Endothelial cell (in vitro differentiated cells): Measurements from ENCODE around the gene NOS1AP. TPM values are rescaled to one million over a fixed set of nuclear protein-coding genes. Genes with fewer than 3 reads are reported as not detected.

Experiments used
- DNase-seq: peaks from one replicate; pipeline ENCODE4 v3.0.0; 2021; ENCODE audit warnings: low spot score
- H3K27ac Mint-ChIP-seq: one replicate; pipeline ENCODE4 v1.8.0; 2021; ENCODE audit warnings: mixed read lengths, inconsistent platforms; ENCODE audit not compliant: unreplicated experiment
- H3K27me3 Mint-ChIP-seq: one replicate; pipeline ENCODE4 v1.8.0; 2021; ENCODE audit warnings: mild to moderate bottlenecking, moderate library complexity, mixed read lengths, inconsistent platforms; ENCODE audit not compliant: unreplicated experiment
- H3K36me3 Mint-ChIP-seq: one replicate; pipeline ENCODE4 v1.8.0; 2021; ENCODE audit warnings: mild to moderate bottlenecking, low read depth, mixed read lengths, inconsistent platforms; ENCODE audit not compliant: unreplicated experiment
- H3K4me1 Mint-ChIP-seq: one replicate; pipeline ENCODE4 v1.8.0; 2021; ENCODE audit warnings: mild to moderate bottlenecking, mixed read lengths, inconsistent platforms; ENCODE audit not compliant: unreplicated experiment
- H3K4me3 Mint-ChIP-seq: one replicate; pipeline ENCODE4 v1.8.0; 2021; ENCODE audit warnings: mild to moderate bottlenecking, mixed read lengths, inconsistent platforms; ENCODE audit not compliant: unreplicated experiment
- H3K9me3 Mint-ChIP-seq: one replicate; pipeline ENCODE4 v1.8.0; 2021; ENCODE audit warnings: mixed read lengths, inconsistent platforms; ENCODE audit not compliant: unreplicated experiment
- total RNA-seq: library from RNA; stranded (reverse); fragmentation: NEBNext Ultra II Directional; extraction: Animal tissue kit (Norgen Biotek cat#: 25700); gene quantifications from one replicate; pipeline ENCODE4 v1.2.1, GENCODE V29; 2021; ENCODE audit not compliant: unreplicated experiment
- TF ChIP-seq, protein P1 (sequence below): fragments of 200-600 bp; sonication (generic); IDR thresholded peaks from one replicate; pipeline ENCODE4 v1.5.0; 2021; ENCODE audit warnings: antibody characterized with exemption; ENCODE audit not compliant: unreplicated experiment

Gene NOS1AP
- total RNA-seq, 1 donor from 2014 or later, result 19.8 TPM

DNA sequence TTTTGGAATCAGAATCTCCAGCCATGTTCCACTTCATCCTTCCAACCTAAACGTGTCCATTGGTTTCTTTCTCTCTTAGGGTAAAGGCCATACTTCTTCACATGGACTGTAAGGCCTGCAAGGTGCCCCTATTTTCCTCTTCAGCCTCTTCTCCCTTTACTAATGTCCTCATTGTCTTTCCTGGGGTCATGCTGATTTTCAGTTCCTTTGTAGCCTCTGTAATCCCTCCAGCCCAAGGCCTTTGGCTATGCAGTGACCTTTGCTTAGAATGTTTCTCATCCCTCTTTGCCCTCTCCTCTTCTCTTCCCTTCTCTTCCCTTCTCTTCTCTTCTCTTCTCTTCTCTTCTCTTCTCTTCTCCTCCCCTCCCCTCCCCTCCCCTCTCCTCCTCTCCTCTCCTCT is 194.6 kb downstream of the NOS1AP start:
- TF ChIP-seq, protein P1, sequence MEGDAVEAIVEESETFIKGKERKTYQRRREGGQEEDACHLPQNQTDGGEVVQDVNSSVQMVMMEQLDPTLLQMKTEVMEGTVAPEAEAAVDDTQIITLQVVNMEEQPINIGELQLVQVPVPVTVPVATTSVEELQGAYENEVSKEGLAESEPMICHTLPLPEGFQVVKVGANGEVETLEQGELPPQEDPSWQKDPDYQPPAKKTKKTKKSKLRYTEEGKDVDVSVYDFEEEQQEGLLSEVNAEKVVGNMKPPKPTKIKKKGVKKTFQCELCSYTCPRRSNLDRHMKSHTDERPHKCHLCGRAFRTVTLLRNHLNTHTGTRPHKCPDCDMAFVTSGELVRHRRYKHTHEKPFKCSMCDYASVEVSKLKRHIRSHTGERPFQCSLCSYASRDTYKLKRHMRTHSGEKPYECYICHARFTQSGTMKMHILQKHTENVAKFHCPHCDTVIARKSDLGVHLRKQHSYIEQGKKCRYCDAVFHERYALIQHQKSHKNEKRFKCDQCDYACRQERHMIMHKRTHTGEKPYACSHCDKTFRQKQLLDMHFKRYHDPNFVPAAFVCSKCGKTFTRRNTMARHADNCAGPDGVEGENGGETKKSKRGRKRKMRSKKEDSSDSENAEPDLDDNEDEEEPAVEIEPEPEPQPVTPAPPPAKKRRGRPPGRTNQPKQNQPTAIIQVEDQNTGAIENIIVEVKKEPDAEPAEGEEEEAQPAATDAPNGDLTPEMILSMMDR, result no peak
- DNase-seq, result no peak
- Mint-ChIP-seq H3K36me3 (peaks cover 4% of the 10 kb centered on the region), H3K27me3 (peaks cover 2% of the 10 kb centered on the region), H3K4me3 (no peak overlapping the region), H3K4me1 (peaks cover 8% of the 10 kb centered on the region), H3K27ac (no peak overlapping the region), H3K9me3 (no peaks in the 10 kb centered on the region)

DNA sequence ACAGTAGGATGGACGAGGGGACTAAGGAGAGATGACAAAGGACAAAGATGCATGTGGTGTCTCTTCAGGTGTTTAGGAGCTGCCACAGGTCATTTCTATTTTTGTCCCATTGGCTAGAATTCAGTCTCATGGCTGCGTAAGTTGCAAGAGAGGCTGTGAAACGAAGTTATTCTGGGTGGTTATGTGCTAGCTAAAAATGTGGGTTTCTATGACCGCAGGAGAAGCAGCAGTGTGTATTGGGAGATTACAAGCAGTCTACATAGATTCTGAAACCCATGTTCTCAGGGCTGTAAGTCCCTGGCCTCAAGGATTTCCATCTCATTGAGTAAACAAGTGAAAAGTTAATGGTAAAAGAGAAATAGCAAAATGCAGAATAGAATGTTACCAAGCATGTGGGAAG is 196.5 kb downstream of the NOS1AP start:
- peaks cover 16% of the 10 kb centered on the region for H3K4me1 Mint-ChIP-seq
- H3K27me3 Mint-ChIP-seq, result peaks cover 2% of the 10 kb centered on the region
- H3K9me3 Mint-ChIP-seq, result no peaks in the 10 kb centered on the region
- peaks cover 4% of the 10 kb centered on the region for H3K36me3 Mint-ChIP-seq
- DNase-seq, result no peak
- TF ChIP-seq, protein P1, result no peak
- H3K27ac Mint-ChIP-seq, result no peak overlapping the region
- no peak overlapping the region for H3K4me3 Mint-ChIP-seq

DNA sequence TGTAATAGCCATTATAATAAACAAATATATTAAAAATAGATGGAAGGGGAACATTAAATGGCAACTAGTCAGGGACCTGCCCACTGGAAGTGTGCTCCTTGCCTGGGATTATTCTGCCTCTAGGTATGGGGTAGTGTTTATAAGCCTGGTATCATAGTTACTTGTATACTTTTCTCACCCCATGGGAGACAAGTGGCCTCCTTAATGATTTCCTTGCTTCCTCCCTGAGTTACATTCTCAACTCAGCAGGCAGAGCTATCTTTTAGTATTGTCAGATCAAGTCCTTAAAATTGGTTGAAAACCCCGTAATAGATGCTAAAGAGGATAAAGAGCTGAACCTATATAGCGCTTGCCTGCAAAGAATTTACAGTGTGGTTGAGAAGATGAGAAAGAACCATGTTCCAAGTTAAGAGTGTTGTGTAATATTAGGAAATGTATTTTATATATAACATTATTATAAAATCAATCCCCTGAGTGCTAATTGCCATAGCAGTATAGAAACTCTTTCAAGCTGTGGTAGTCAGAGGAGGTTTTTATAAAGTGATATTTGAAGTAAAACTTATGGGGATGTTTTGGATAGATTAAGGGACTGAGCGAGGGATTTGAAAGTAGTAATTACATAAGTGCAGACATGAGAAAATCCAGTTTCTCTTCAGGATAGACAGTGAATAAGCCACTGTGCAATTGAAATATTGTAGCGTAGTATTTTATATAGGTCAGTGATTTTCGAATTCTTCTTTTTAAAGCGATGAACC is 200.7 kb downstream of the NOS1AP start:
- Mint-ChIP-seq H3K36me3 (no peaks in the 10 kb centered on the region), H3K9me3 (no peaks in the 10 kb centered on the region), H3K27ac (no peak overlapping the region), H3K27me3 (peaks cover 5% of the 10 kb centered on the region), H3K4me1 (peaks cover 32% of the 10 kb centered on the region), H3K4me3 (no peak overlapping the region)
- TF ChIP-seq, protein P1, result no peak
- no peak for DNase-seq

DNA sequence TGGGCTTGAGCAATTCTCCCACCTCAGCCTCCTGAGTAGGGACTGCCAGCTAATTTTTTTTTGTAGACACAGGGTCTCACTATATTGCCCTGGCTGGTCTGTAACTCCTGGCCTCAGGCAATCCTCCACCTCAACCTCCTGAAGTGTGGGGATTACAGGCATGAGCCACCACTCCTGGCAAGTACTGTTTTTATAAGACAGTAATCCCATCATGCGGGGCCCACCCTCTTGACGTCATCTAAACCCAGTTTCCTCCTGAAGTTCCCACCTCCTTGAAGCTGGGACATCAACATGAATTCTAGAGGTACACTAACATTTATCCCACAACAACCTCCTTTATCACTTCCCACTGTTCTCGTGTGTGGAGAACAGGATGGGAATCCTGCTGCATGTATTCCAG is 202.5 kb downstream of the NOS1AP start:
- Mint-ChIP-seq H3K36me3 (no peaks in the 10 kb centered on the region), H3K27ac (no peak overlapping the region), H3K4me3 (no peak overlapping the region), H3K4me1 (peaks cover 38% of the 10 kb centered on the region), H3K27me3 (peaks cover 2% of the 10 kb centered on the region), H3K9me3 (no peaks in the 10 kb centered on the region)
- TF ChIP-seq, protein P1, result no peak
- DNase-seq, result no peak

DNA sequence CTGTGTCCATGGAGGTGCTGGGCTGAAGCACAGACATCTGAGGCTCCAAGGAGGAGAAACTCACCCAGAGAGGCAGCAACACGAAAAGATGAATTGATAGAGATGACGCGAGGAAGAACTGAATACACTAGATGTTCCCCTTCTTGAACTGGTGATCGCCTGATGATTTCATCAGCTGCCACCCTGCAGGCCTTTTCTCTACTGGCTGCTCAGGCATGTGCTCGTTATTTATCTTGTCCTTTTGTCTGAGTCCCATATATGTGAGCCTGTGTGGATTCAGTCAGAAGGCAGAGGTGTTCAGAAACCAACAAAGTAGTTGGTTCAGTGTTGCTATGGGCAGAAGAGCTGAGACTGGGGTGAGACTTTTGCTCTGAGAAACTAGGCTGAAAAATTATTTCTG is 202.9 kb downstream of the NOS1AP start:
- no peaks in the 10 kb centered on the region for H3K36me3 Mint-ChIP-seq
- TF ChIP-seq, protein P1, result no peak
- H3K27ac Mint-ChIP-seq, result no peak overlapping the region
- H3K27me3 Mint-ChIP-seq, result peaks cover 2% of the 10 kb centered on the region
- H3K4me3 Mint-ChIP-seq, result no peak overlapping the region
- no peak for DNase-seq
- peaks cover 38% of the 10 kb centered on the region for H3K4me1 Mint-ChIP-seq
- H3K9me3 Mint-ChIP-seq, result no peaks in the 10 kb centered on the region
